Measurements from ENCODE around the gene OR52W1.

OR52W1 gene, protein sequence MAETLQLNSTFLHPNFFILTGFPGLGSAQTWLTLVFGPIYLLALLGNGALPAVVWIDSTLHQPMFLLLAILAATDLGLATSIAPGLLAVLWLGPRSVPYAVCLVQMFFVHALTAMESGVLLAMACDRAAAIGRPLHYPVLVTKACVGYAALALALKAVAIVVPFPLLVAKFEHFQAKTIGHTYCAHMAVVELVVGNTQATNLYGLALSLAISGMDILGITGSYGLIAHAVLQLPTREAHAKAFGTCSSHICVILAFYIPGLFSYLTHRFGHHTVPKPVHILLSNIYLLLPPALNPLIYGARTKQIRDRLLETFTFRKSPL

DNA sequence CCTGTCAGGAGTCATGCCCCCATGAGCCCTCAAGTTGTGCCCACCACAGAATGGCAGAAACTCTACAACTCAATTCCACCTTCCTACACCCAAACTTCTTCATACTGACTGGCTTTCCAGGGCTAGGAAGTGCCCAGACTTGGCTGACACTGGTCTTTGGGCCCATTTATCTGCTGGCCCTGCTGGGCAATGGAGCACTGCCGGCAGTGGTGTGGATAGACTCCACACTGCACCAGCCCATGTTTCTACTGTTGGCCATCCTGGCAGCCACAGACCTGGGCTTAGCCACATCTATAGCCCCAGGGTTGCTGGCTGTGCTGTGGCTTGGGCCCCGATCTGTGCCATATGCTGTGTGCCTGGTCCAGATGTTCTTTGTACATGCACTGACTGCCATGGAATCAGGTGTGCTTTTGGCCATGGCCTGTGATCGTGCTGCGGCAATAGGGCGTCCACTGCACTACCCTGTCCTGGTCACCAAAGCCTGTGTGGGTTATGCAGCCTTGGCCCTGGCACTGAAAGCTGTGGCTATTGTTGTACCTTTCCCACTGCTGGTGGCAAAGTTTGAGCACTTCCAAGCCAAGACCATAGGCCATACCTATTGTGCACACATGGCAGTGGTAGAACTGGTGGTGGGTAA lies at the start of gene OR52W1:
Gene OR52W1, plus strand, starts transcription at position 51 of the 637 bp plus-strand sequence. Its CDS starts 0 bp downstream, at position 51.
- DNase-seq (ENCODE audit: low read depth in 2 of 2), result no peak

GRCh38 chr11:6151117-6151516 lies 47.9 kb upstream of the OR52W1 start:
- no peak for DNase-seq (ENCODE audit: low read depth in 2 of 2)

GRCh38 chr11:6152126-6152525 lies 46.9 kb upstream of the OR52W1 start:
- no peak for DNase-seq (ENCODE audit: low read depth in 2 of 2)

DNA sequence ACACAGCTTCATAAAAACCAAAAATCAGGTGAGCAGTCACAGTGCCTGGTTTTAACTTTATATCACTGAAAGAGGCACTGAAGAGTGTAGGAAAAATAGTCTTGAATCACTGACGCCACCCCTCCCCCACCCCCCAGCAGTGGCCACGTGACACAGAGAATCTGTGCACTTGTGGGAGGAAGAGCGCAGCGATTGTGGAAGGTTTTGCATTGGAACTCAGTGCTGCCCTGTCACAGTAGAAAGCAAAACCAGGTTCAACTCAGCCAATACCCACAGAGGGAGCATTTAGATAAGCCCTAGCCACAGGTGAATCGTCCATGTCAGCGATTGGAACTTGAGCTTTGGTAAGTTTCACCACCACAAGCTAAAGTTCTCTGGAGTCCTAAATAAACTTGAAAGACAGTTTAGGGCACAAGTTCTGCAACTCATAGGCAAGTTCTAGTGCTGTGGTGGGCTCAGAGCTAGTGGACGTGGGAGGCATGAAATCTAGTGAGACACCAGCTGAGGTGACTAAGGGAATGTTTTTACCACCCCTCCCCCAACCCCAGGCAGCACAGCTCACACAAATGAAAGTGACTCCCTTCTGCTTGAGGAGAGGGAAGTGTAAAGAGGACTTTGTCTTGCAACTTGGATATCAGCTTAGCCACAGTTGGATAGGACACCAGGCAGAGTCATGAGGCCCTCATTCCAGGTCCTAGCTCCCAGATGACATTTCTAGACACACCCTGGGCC lies 42.2 kb upstream of the OR52W1 start:
- no peak for DNase-seq (ENCODE audit: low read depth in 2 of 2)

- DNase-seq (ENCODE audit: low read depth in 2 of 2), result no peak
Measured at GRCh38 chr11:6170226-6170625, 28.8 kb upstream of the OR52W1 start, which contains the start of gene OR52B2. TSS of gene OR52B2 (minus strand) at chr11:6170326. CDS start at chr11:6170326, 0 bp downstream.

DNA sequence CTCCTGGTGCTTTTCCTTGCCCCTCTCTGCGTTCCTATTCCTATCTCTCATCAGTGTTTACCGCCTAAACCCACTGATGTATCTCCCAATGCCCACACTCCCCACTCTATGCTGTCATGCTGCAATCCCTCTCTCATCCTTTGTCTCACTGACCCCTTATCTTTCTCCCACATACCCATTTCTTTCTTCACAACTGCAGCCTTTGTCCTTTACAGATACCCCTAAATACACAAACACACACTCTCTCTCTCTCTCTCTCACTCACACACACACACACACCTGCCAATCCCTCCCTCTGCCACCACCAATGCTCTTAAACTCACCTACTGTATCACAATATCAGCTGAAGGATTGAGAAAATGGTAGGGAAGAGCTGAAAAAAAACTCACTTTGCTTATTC lies 23.6 kb upstream of the OR52W1 start:
- no peak for DNase-seq (ENCODE audit: low read depth in 2 of 2)

DNA sequence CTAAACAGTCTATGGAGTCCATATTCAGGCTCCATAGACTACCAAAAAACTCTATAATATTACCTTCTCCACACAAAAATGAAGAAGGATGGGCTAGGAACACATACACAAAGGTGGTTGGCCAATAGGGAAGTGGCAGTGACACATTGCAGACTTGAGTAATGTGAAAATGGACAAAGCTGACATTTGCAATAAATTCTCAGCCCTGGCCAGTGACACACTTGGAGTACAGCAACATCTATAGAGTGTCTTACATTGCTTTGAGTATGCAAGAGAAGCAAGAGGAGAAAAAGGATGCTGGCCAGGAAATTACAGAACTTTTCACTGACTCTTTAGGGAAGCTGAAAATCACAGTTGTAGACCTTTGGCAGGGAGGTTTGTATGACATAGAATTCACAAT lies 7.3 kb upstream of the OR52W1 start:
- DNase-seq (ENCODE audit: low read depth in 2 of 2), result no peak

DNA sequence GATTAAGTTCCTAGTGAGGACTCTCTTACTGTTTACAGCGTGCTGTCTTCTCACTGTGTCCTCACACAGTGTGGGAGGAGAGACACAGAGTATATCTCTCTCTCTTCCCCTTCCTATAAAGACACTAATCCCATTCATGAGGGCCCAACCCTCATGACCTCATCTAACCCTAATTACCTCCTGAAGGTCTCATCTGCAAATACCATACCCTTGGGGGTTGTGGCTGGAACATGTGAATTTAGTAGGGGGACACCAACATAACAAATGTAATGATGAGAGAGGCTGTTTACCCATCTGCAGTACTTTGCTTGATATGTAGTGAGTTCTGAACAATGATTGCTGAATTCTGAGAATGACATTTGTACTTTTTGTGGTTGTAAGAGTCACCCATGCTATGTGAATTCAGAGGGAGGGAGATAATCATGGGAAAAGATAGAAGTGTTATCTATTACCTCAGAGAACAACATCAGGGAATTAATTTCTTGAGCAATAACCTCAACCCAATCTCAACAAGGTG lies 4.9 kb upstream of the OR52W1 start:
- no peak for DNase-seq (ENCODE audit: low read depth in 2 of 2)

DNA sequence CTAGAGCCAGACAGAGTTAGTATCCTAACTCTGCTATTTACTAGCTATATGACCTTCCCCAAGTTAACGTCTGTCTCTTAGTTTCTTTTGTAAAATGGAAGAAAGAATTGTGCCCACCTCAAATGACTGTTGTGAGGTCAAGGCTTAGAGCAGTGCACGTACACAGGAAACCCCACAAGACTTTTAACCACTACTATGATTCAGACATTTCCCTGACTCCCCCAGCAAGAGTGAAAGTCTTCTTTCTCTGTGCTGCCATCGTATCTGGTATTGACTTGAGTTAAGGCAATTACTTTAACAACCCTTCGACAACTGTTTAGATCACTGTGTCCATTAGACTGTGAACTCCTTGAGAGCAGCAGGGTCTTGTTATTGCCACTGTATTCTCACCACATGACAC lies 2.6 kb upstream of the OR52W1 start:
- DNase-seq (ENCODE audit: low read depth in 2 of 2), result no peak

DNA sequence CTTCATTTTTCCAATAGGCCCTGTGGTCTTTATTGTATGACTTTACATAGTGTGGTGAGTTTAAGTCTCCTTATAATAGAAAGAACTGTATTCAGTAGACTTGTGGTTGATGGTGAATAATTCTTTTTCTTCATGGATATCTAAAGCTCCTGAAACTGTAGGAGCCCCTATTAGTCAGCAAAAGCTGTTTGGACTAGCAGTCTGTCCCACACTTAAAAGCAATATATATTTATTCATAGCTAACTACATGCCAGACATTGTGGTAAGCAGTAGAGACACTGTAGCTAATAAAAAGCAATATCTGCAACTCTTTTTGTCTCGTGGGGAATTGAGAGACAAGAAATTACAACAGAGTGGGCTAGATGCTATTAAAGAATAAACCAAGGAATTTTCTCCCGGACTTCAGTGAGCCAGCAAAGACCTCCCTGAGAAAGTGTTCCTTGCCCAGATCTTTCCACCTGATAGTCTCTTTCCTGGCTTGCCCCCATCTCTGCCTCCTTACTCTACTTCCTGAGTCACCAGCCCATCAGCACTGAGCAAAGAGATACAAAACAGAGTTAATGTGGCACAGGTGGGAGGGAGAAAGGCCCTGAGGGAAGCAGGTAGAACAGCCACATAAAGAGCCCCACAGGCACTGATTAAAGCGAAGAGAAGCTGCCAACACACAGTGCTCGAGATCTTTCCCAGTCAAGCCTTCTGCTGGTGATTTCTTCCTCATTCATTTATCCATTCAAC lies 1.4 kb upstream of the OR52W1 start:
- DNase-seq (ENCODE audit: low read depth in 2 of 2), result no peak

GRCh38 chr11:6200975-6201374 lies 2.0 kb downstream of the OR52W1 start:
- DNase-seq (ENCODE audit: low read depth in 2 of 2), result no peak

- no peak for DNase-seq (ENCODE audit: low read depth in 2 of 2)
Measured at GRCh38 chr11:6201481-6201880, 2.5 kb downstream of the OR52W1 start.

DNA sequence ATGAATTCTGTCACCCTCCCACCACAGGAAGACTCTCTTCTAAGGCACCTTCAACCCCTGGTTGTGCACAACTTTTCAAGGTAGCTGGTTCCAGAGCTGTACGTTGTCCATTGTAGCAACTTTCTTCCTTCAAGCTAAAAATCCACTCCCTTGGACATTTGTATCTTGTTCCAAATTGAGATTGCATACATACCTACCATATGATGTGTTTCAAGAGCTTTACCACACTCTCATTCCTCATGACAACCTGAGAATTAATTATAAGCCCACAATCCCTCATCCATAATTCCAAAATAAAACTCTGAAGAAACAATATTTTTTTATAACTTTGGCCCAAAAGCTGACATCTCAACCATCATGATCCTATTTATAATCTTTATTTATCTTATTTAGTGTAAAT lies 3.0 kb downstream of the OR52W1 start:
- DNase-seq (ENCODE audit: low read depth in 2 of 2), result no peak

DNA sequence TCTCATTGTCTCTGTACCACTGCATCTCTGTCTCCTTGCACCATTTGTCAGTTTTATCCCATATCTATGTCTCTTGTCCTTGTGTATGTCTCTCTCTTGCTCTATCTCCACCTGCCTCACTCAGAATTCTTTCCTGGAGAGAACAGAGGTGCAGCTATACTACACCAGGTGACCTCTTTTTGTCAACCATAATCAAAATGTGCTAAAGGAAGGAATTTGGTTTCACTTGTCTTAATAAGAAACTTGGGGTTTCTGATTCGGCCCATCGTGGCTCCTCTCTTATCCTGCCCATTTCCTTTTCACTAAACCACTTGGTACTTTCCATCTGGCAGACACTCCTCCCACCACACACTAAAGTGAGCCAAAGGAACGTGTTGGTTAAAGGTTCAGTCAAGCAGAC lies 4.3 kb downstream of the OR52W1 start:
- peak in 1 of 2 donors; percentile 3 for DNase-seq (ENCODE audit: low read depth in 2 of 2)

DNA sequence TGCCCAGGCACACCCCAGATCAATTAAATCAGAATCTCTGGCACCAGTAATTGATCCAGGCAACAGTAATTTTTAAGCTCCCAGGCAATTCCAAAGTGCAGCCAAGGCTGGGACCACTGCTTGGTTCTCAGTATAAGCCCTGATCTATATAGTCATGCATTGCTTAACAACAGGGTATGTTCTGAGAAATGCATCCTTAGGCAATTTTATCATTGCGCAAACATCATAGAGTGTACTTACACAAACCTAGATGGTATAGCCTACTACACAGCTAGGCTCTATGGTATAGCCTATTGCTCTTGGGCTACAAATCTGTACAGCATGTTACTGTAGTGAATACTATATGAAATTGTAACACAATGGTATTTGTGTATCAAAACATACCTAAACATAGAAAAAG lies 5.7 kb downstream of the OR52W1 start:
- DNase-seq (ENCODE audit: low read depth in 2 of 2), result no peak

- DNase-seq (ENCODE audit: low read depth in 2 of 2), result no peak
Measured at GRCh38 chr11:6205366-6205765, 6.3 kb downstream of the OR52W1 start, which contains the start of gene C11orf42. TSS of gene C11orf42 (plus strand) at chr11:6205557. CDS start at chr11:6205616, 59 bp downstream.

DNA sequence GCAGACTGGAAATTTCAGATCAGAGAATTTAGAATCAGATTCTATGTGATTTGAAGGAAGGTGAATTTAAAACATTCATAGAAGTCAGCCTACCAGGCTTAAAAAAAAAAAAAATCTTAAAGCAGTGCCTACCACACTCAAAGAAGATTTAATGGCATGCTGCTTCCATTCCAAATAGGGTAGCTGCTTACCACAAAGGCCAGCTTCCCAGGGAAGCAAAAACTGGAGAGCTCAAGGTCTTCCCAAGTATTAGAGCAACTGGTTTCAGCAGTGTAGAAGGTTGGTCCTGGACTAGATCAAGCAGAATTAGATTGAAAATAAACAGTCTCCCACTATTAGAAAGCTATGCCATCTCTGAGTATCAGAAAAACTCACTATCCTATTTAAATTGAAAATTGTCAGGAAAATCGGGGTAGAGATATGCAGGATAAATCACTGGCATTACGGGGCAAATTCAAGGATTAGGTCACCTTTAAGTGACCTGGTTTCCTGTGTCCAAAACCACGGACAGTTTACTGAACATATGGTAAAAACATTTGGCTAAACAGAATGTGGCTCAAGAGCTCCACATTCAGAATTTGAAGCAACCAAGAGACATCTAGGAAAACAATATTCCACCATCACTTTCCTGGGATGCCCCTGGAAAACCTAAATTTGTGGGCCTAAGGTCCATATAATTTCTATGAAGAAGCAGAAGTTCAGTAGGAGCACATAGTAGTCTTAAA lies 7.6 kb downstream of the OR52W1 start:
- no peak for DNase-seq (ENCODE audit: low read depth in 2 of 2)

- DNase-seq (ENCODE audit: low read depth in 2 of 2), result no peak
Measured at GRCh38 chr11:6209801-6210200, 10.8 kb downstream of the OR52W1 start.

GRCh38 chr11:6210274-6210955 lies 11.4 kb downstream of the OR52W1 start:
- no peak for DNase-seq (ENCODE audit: low read depth in 2 of 2)

- no peak for DNase-seq (ENCODE audit: low read depth in 2 of 2)
Measured at GRCh38 chr11:6214530-6214929, 15.5 kb downstream of the OR52W1 start.
